ENCODE results near the gene HTRA2.

Gene HTRA2

DNA sequence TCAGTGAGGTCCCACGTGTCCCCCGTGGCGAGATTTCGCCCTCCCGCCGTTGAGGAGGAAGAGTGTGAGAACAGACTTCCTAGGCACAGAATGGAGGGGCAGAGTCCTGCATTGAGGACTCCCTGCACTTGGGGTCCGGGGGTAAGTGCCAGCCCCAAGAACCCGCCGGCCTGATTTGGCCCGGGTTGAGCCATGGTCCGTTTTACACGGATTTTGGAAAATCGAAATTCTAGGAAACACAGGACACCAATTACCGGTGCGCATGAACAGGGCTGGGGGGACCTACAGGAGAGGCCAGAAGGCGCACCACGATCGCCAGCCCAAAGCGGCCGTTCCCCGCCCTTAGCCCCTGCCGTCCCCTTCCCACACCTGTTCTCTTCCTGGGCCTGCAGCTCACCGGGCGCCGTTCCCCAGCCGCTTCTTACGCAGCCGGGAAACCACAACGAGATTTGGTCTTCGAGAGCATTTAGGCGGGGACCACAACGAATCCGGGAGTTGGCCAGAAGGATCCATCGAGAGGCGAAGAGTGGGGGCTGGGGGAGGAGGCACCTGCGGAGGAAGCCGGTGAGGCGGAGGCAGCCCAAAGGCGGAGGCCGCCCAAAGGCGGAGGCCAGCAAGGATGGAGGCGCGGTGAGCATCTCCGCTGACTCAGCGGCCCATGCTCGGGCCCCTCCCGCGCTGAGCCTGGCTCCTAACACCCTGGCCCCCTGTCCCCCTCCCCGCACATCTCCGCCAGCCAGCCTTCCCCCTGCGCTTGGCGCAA, 15.9 kb upstream of the HTRA2 start:
- Histone ChIP-seq H3K9me3 (no peaks in the 10 kb centered on the region), H3K27me3 (peaks cover 20 to 91% of the 10 kb centered on the region in 2 donors), H3K4me3 (peak overlapping the region in 1 of 2 donors; percentile 19), H3K36me3 (no peaks in the 10 kb centered on the region), H3K27ac (no peak overlapping the region), H3K4me1 (peaks cover 0 to 31% (median 28%) of the 10 kb centered on the region in 4 donors)
- no peak for DNase-seq
- intact Hi-C loops (cut with DNase I; ENCODE audit: low total_unique reads) = no loop called here
- no peak for TF ChIP-seq CTCF (IDR thresholded peaks at IDR 0.05)

DNA sequence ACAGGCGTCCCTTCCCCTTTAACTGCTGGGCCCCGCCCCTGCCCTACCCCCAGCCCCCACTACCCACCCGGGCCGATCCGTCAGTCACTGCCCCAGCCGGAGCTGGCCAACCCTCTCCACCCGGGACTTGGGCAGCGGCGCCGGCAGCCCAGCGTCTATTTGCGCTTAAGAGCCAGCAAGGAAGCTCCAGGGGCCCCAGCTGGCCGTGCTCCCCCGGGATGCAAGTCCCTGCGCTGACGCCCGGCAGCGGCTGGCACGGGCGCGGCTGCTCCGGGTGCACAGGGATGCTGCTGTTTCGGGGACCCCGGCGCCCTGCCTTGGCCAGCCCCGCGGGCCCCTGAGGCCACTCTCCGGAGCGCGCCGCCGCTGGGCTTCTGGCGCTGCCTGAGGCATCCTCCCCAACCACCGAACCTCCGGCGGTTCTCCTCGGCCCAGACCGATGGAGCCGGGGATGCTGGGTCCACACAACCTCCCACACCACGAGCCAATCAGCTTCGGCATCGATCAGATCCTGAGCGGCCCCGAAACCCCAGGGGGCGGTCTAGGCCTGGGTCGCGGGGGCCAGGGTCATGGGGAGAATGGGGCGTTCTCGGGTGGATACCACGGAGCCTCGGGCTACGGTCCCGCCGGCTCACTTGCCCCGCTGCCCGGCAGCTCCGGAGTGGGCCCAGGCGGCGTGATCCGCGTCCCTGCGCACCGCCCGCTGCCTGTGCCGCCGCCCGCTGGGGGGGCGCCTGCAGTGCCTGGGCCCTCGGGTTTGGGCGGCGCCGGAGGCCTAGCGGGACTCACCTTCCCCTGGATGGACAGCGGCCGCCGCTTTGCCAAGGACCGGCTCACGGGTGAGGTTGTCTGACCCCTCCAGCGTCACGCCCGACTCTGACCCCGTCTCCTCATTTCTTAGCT, 15.1 kb upstream of the HTRA2 start, which contains the start of gene TLX2:
TLX2 (plus strand) TSS at position 83 of the 903 bp plus-strand sequence; CDS start at position 440, 357 bp downstream.
- peak within 1 kb of the TSS in 1 of 2 donors; percentile 19 for H3K4me3 ChIP-seq
- H3K27me3 ChIP-seq = peaks cover 20 to 100% of the 10 kb centered on the region in 2 donors
- intact Hi-C loops (cut with DNase I; ENCODE audit: low total_unique reads) = no loop called here

DNA sequence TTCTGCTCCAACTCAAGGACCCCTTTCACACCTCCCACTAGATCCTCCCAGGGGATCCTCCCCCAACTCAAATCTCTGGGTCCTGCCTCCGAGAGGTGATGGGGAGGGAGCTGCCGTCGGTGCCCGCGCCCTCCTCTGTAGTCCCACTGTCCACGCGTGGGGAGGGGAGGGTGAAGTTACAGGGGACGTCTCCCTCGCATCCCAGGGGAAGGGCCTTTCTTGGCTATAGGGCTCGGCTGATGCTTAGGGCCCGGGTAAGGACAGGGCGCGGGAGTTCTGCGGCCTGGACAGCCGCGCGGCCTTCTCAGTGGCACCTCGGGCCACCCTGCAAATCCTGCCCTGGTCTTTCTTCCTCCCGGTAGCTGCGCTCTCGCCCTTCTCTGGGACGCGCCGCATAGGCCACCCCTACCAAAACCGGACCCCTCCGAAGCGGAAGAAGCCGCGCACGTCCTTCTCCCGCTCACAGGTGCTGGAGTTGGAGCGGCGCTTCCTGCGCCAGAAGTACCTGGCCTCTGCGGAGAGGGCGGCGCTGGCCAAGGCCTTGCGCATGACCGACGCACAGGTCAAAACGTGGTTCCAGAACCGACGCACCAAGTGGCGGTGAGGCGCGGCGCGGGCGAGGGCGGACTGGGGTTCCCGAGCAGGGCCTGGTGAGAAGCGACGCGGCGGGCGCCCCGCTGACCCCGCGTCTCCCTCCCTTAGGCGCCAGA, 14.3 kb upstream of the HTRA2 start:
- intact Hi-C loops (cut with DNase I; ENCODE audit: low total_unique reads) = no loop called here
- H3K27me3 ChIP-seq = peaks cover 20 to 100% of the 10 kb centered on the region in 2 donors
- H3K27ac ChIP-seq = no peak overlapping the region
- H3K9me3 ChIP-seq = no peaks in the 10 kb centered on the region
- H3K4me3 ChIP-seq = peak overlapping the region; percentile 17 to 41
- no peak for TF ChIP-seq CTCF (IDR thresholded peaks at IDR 0.05)
- DNase-seq = no peak
- peaks cover 0 to 31% (median 28%) of the 10 kb centered on the region in 4 donors for H3K4me1 ChIP-seq
- no peaks in the 10 kb centered on the region for H3K36me3 ChIP-seq

More for the DNA sequence above, 15.1 kb upstream of the HTRA2 start, which contains the start of gene TLX2:
- no peak within 1 kb of the TSS for H3K27ac ChIP-seq
- no peak for TF ChIP-seq CTCF (IDR thresholded peaks at IDR 0.05)
- H3K4me1 ChIP-seq = peaks cover 0 to 31% (median 28%) of the 10 kb centered on the region in 4 donors
- no peak for DNase-seq
- H3K36me3 ChIP-seq = no peaks in the 10 kb centered on the region
- no peaks in the 10 kb centered on the region for H3K9me3 ChIP-seq

- DNase-seq = peak; percentile 51 to 67
- Histone ChIP-seq H3K4me1 (peaks cover 0 to 31% (median 28%) of the 10 kb centered on the region in 4 donors), H3K27ac (no peak overlapping the region), H3K27me3 (peaks cover 20 to 99% of the 10 kb centered on the region in 2 donors), H3K36me3 (no peaks in the 10 kb centered on the region), H3K9me3 (no peaks in the 10 kb centered on the region), H3K4me3 (peak overlapping the region; percentile 17 to 41)
- intact Hi-C loops (cut with DNase I; ENCODE audit: low total_unique reads) = no loop called here
- TF ChIP-seq CTCF (IDR thresholded peaks at IDR 0.05) = no peak
Measured at GRCh38 chr2:74515981-74516633, 13.6 kb upstream of the HTRA2 start.

DNA sequence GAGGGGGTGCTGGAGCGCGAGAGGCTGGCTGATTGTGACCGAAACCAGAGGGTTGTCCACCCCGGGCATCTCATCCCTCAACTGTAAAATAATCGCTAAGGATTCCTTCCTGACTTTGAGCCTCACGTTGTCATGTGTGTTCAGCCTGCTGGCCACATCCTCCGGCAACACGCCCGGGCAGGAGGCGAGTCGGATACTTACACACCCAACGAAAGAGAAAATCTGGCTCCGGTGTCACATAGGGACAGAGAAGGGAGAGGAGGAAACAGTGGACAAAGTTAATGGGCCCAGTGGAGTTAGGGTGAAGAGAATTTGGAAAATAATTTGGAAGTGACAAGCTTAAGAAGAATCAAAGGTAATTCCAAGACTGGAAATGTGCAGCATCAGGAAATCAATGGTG, 13.1 kb upstream of the HTRA2 start:
- H3K27me3 ChIP-seq = peaks cover 20 to 96% of the 10 kb centered on the region in 2 donors
- no peak overlapping the region for H3K27ac ChIP-seq
- no peak for TF ChIP-seq CTCF (IDR thresholded peaks at IDR 0.05)
- no peaks in the 10 kb centered on the region for H3K9me3 ChIP-seq
- intact Hi-C loops (cut with DNase I; ENCODE audit: low total_unique reads) = no loop called here
- DNase-seq = no peak
- peaks cover 0 to 31% (median 28%) of the 10 kb centered on the region in 4 donors for H3K4me1 ChIP-seq
- H3K36me3 ChIP-seq = no peaks in the 10 kb centered on the region
- H3K4me3 ChIP-seq = peak overlapping the region in 1 of 2 donors; percentile 17

All from tibial artery (tissue), 4 donors.